HG03575 (cell line): ENCODE data around the gene KIAA1671.

Source experiments
- ATAC-seq: cut with Tn5 transposase; IDR thresholded peaks from one replicate; pipeline ENCODE4 v1.9.1; 2021; ENCODE audit not compliant: unreplicated experiment, insufficient number of reproducible peaks, low FRiP score; ENCODE audit errors: extremely low read depth

KIAA1671 gene

GRCh38 chr22:24948356-24949202 lies 3.9 kb upstream of the KIAA1671 start:
- no peak for ATAC-seq

- no peak for ATAC-seq
These were observed 2.1 kb upstream of the KIAA1671 start for GRCh38 chr22:24950272-24950902.

GRCh38 chr22:24952837-24953383 lies 394 bp downstream of the KIAA1671 start:
- no peak for ATAC-seq

GRCh38 chr22:24953384-24954113 lies 1.0 kb downstream of the KIAA1671 start:
- ATAC-seq = no peak

GRCh38 chr22:24954114-24954463 lies 1.6 kb downstream of the KIAA1671 start:
- no peak for ATAC-seq

- ATAC-seq = no peak
These were observed 2.3 kb downstream of the KIAA1671 start for GRCh38 chr22:24954856-24955255.

- ATAC-seq = no peak
These were observed 4.5 kb downstream of the KIAA1671 start for GRCh38 chr22:24957043-24957442.

DNA sequence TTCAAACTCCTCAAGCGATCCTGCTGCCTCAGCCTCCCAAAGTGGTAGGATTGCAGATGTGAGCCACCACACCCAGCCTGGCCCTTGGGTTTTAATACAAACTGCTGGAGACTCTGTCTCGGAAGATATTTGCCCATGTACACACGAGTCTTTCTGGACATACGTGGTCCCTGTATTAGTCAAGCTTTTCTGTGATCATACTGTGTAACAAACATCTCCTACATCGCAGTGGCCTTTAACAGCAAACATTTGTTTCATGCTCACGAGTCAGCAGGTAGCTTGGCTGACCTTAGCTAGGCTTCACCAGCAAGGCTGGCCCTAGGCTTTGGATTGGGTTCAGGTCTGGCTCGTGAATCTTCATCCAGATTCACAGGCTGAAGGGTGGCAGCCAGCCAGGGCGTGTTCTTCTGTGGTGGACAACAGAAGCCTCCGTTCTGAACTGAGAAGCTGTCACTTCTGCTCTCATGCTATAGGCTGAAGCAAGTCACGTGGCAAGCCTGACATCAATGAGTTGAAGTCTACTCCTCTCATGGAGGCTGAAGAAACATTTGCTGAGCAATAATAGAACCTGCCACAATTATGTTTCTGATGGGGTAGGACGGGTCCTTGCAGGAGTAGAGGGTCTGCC lies 8.8 kb downstream of the KIAA1671 start:
- no peak for ATAC-seq

DNA sequence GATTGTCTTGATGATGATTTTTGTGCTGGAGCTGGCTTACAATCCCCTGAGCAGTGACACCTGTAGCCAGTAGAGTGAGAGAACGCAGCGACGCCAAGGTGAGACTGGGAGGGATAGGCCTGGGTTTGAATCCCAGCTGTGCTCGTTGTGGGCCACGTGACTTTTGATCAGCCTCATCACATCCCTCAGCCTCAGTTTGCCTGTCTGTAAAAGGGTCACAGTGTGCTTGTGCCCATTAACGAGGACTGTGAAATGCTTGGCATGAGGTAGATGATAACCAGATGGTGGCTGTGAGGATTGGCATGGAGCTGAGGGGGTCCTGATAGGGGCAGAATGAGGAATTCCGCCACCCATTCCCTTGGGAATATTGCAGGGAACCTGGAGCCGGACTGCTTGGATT lies 9.6 kb downstream of the KIAA1671 start:
- no peak for ATAC-seq

GRCh38 chr22:24962835-24963234 lies 10.3 kb downstream of the KIAA1671 start:
- no peak for ATAC-seq

DNA sequence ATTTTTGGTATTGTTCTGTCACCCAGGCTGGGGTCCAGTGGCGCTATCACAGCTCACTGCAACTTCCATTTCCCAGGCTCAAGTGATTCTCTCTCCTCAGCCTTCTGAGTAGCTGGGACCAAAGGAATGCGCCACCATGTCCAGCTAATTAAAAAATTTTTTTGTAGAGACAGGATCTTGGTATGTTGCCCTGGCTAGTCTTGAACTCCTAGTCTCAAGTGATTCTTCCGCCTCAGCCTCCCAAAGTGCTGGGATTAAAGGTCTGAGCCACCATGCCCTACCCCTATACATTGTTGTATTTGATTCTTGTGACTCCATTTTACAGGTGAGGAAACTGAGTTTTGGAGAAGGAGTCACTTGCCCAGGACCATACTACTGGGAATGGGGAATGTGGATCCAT lies 11.9 kb downstream of the KIAA1671 start:
- ATAC-seq = no peak

- no peak for ATAC-seq
These were observed 13.5 kb downstream of the KIAA1671 start for GRCh38 chr22:24965822-24966626.

DNA sequence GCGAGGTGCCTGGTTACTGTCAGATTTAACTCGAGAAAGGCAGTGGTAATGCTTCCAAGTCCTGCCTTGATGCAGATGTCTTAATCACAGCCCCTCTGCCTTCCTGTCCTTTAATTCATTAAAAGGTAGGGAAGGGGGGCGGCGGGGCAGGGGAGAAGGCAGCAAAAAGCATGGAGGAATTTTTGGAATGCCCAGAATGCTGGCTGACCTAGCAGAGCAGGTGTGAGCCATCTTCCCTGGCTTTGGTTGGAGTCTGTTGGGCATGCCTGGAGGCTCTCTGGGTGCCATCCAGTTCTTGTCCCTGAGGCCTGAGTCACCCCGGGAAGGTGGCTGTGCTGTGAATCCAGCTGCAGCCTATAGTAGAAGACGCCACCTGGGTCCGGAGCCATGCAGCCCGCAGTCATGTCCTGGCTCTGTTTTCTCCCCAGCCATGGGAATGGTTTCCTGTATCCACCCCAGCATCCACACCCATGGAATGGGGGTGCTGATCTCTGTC lies 15.6 kb downstream of the KIAA1671 start:
- no peak for ATAC-seq

DNA sequence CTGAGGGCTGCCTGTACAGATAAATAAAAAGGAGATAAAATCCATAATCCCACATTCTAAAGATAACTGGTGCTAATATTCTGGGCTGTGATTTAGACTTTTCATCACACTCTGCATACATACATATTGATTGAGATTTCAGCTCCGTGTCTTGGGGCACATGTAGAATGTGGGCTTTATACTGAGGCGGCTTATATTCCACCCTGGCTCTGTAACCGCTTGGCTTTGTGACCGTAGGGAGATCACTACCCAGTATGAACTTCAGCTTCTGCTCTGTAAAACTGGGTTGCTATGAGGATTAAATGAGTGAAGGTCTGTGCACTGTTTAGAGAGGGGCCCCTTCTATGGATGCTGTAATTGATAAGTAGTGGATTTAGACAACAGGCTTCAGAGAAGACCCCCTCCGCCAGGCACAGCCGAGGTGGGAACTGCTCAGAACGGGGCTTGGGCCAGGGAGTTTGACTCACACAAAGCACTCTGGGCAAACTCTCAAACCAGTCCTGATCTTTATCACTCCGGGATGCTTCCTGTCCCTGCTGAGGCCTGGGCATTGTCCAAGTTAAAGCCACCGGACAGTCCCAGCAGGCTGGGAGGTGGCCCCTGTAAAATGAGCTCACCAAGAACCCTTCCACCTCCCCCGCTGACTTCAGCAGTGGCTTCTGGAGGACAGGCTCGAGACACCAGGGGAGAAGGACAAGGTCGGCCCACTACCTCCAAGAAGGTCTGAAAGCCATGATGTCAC lies 17.2 kb downstream of the KIAA1671 start:
- no peak for ATAC-seq

GRCh38 chr22:24972369-24972768 lies 19.9 kb downstream of the KIAA1671 start:
- ATAC-seq = no peak

DNA sequence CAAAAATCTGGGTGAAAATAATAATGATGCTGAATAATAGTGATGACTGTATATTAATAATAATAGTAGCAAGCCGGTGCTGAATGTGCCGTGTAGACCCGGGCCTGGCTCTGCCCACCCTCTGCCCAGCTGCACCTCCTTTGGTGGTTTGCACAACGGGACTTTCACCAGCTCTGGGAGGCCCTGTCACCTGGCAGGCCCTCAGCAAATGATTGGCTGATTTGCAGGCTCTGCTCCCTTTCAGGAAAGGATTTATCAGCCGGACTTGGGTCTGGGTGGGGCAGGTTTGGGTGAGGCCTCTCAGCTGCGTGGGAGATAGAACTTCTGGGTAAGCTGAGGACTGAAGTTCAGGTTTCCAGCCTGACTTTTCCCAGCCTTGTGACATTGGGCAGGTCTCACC lies 21.4 kb downstream of the KIAA1671 start:
- ATAC-seq = no peak

- no peak for ATAC-seq
These were observed 22.7 kb downstream of the KIAA1671 start for GRCh38 chr22:24975125-24975640.
